ENCODE data around the gene ITGAV. TPM values are rescaled to one million over a fixed set of nuclear protein-coding genes. Genes with fewer than 3 reads are reported as not detected.

The ITGAV gene
- total and polyA plus RNA-seq, 12 donors = 17.2 to 292 (median 223) TPM

GRCh38 chr2:186704897-186705296 lies 115.0 kb downstream of the ITGAV start:
- no peak overlapping the region for H3K27ac ChIP-seq
- no peaks in the 10 kb centered on the region for H3K36me3 ChIP-seq
- H3K4me1 ChIP-seq = no peaks in the 10 kb centered on the region
- 98 to 99% methylated on average over 3 of the region's 3 CpGs for WGBS, 2 donors
- H3K9me3 ChIP-seq = no peaks in the 10 kb centered on the region
- no peak for ATAC-seq
- no peak for DNase-seq
- no peaks in the 10 kb centered on the region for H3K27me3 ChIP-seq
- TF ChIP-seq CTCF (IDR thresholded peaks at IDR 0.05) = no peak
- H3K4me3 ChIP-seq = no peak overlapping the region
- intact Hi-C loops (cut with DNase I) = no loop called here

- WGBS, 2 donors = 91 to 96% methylated on average over 6 of the region's 6 CpGs
- no peak for DNase-seq
These were observed 119.9 kb downstream of the ITGAV start for GRCh38 chr2:186709529-186710450.

GRCh38 chr2:186713691-186714090 lies 123.8 kb downstream of the ITGAV start:
- no peak for TF ChIP-seq CTCF (IDR thresholded peaks at IDR 0.05)
- no peaks in the 10 kb centered on the region for H3K9me3 ChIP-seq
- H3K36me3 ChIP-seq = no peaks in the 10 kb centered on the region

More at GRCh38 chr2:186709529-186710450, 119.9 kb downstream of the ITGAV start:
- intact Hi-C loops (cut with DNase I) = no loop called here
- no peaks in the 10 kb centered on the region for H3K4me1 ChIP-seq
- no peaks in the 10 kb centered on the region for H3K9me3 ChIP-seq
- H3K27ac ChIP-seq = no peak overlapping the region
- no peaks in the 10 kb centered on the region for H3K27me3 ChIP-seq
- no peak overlapping the region for H3K4me3 ChIP-seq
- no peak for ATAC-seq
- no peak for TF ChIP-seq CTCF (IDR thresholded peaks at IDR 0.05)
- no peaks in the 10 kb centered on the region for H3K36me3 ChIP-seq

GRCh38 chr2:186714611-186715010 lies 124.8 kb downstream of the ITGAV start:
- no peak for ATAC-seq
- no peak for DNase-seq
- no peaks in the 10 kb centered on the region for H3K36me3 ChIP-seq
- intact Hi-C loops (cut with DNase I) = no loop called here
- H3K9me3 ChIP-seq = no peaks in the 10 kb centered on the region
- no peak overlapping the region for H3K4me3 ChIP-seq
- WGBS, 2 donors = 72 to 78% methylated on average over 2 of the region's 2 CpGs
- no peaks in the 10 kb centered on the region for H3K27me3 ChIP-seq
- H3K4me1 ChIP-seq = no peaks in the 10 kb centered on the region
- no peak for TF ChIP-seq CTCF (IDR thresholded peaks at IDR 0.05)
- H3K27ac ChIP-seq = no peak overlapping the region

More at GRCh38 chr2:186713691-186714090, 123.8 kb downstream of the ITGAV start:
- no peak for ATAC-seq
- H3K27me3 ChIP-seq = no peaks in the 10 kb centered on the region
- WGBS, 2 donors = 72 to 89% methylated on average over 1 of the region's 1 CpG
- intact Hi-C loops (cut with DNase I) = loop anchor here in 1 of 10 donors (1.0 kb wide), 1 partner anchor 29 kb away; no protein-coding TSS in a partner anchor
- H3K4me3 ChIP-seq = no peak overlapping the region
- no peak for DNase-seq
- no peaks in the 10 kb centered on the region for H3K4me1 ChIP-seq
- H3K27ac ChIP-seq = no peak overlapping the region

Measured in heart right ventricle (tissue), 16 donors.